ENCODE data around the gene FYB1.

Gene FYB1

DNA sequence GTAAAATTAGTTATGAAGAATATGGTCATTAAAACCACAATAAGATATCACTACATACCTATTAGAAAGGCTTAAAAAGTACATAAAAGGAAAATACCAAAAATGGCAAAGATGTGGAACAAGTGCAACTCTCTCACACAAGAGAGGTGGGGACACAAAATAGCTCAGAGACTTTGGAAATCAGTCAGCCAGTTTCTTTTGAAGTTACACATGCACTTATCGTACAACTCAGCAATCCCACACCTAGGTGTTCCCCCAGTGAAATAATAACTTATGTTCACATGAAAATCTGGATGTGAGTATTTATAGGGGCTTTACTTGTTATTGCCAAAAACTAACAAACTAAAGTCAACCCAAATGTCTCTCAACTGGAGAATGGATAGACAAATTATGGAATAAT, 135.4 kb downstream of the FYB1 start:
- Histone ChIP-seq H4K8ac (ENCODE audit: low read length) (no peak overlapping the region), H3K4ac (ENCODE audit: low read depth in 1 of 2, low read length in 2 of 2) (no peak overlapping the region), H3K27me3 (ENCODE audit: control insufficient read depth in 1 of 2, insufficient read depth in 1 of 2, low read length in 2 of 2) (no peaks in the 10 kb centered on the region), H2AK5ac (ENCODE audit: low read length, severe bottlenecking) (no peak overlapping the region), H3K79me1 (replicated peaks; ENCODE audit: low read length, poor library complexity, severe bottlenecking) (no peaks in the 10 kb centered on the region), H3K9ac (ENCODE audit: low read length) (no peak overlapping the region), H3K4me3 (ENCODE audit: insufficient read depth in 1 of 2, low read depth in 1 of 2, low read length in 2 of 2) (no peak overlapping the region), H3K9me3 (ENCODE audit: control insufficient read depth, low read length) (no peaks in the 10 kb centered on the region), H2BK120ac (ENCODE audit: low read depth, low read length) (no peak overlapping the region), H3K23ac (ENCODE audit: low read length in 2 of 2) (no peak overlapping the region), H3K4me2 (ENCODE audit: low read length, poor library complexity, severe bottlenecking) (no peak overlapping the region), H3K14ac (ENCODE audit: low read length in 2 of 2) (no peak overlapping the region), H4K91ac (ENCODE audit: low read length) (no peak overlapping the region), H3K18ac (ENCODE audit: low read depth in 1 of 2, low read length in 2 of 2) (no peak overlapping the region), H3K27ac (ENCODE audit: low read length, poor library complexity, severe bottlenecking) (no peak overlapping the region), H2BK5ac (ENCODE audit: low read depth, low read length, poor library complexity, severe bottlenecking) (no peak overlapping the region), H2AFZ (ENCODE audit: low read depth, low read length) (no peak overlapping the region), H3K4me1 (ENCODE audit: control insufficient read depth, insufficient read depth, low read depth, low read length) (peaks cover 2% of the 10 kb centered on the region), H2BK15ac (ENCODE audit: low read depth, poor library complexity, severe bottlenecking) (no peak overlapping the region), H3K36me3 (ENCODE audit: control insufficient read depth in 1 of 2, insufficient read depth in 2 of 2, low read depth in 1 of 2, low read length in 2 of 2) (no peaks in the 10 kb centered on the region), H2BK12ac (ENCODE audit: low read length in 2 of 2) (no peak overlapping the region)
- WGBS, result no CpG with 5 or more reads among the region's 1 CpG
- no peak for DNase-seq

DNA sequence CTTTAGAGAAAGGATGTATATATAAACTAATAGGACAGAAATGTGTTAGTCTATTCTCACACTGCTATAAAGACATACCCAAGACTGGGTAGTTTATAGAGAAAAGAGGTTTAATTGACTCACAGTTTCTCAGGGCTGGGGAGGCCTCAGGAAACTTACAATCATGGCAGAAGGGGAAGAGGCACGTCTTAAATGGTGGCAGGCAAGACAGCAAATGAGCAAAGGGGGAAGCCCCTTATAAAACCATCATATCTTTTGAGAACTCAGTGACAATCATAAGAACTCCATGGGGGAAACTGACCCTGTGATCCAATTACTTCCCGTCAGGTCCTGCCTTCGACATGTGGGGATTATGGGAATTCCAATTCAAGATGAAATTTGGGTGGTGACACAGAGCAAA, 136.4 kb downstream of the FYB1 start:
- Histone ChIP-seq H3K79me1 (replicated peaks; ENCODE audit: low read length, poor library complexity, severe bottlenecking) (no peaks in the 10 kb centered on the region), H3K4ac (ENCODE audit: low read depth in 1 of 2, low read length in 2 of 2) (no peak overlapping the region), H3K4me3 (ENCODE audit: insufficient read depth in 1 of 2, low read depth in 1 of 2, low read length in 2 of 2) (no peak overlapping the region), H3K36me3 (ENCODE audit: control insufficient read depth in 1 of 2, insufficient read depth in 2 of 2, low read depth in 1 of 2, low read length in 2 of 2) (no peaks in the 10 kb centered on the region), H3K4me2 (ENCODE audit: low read length, poor library complexity, severe bottlenecking) (no peak overlapping the region), H4K8ac (ENCODE audit: low read length) (no peak overlapping the region), H2BK15ac (ENCODE audit: low read depth, poor library complexity, severe bottlenecking) (no peak overlapping the region), H3K27ac (ENCODE audit: low read length, poor library complexity, severe bottlenecking) (no peak overlapping the region), H3K9ac (ENCODE audit: low read length) (no peak overlapping the region), H2AK5ac (ENCODE audit: low read length, severe bottlenecking) (no peak overlapping the region), H3K9me3 (ENCODE audit: control insufficient read depth, low read length) (no peaks in the 10 kb centered on the region), H3K14ac (ENCODE audit: low read length in 2 of 2) (no peak overlapping the region), H2BK12ac (ENCODE audit: low read length in 2 of 2) (no peak overlapping the region), H2BK120ac (ENCODE audit: low read depth, low read length) (no peak overlapping the region), H3K27me3 (ENCODE audit: control insufficient read depth in 1 of 2, insufficient read depth in 1 of 2, low read length in 2 of 2) (no peaks in the 10 kb centered on the region), H4K91ac (ENCODE audit: low read length) (no peak overlapping the region), H3K18ac (ENCODE audit: low read depth in 1 of 2, low read length in 2 of 2) (no peak overlapping the region), H3K4me1 (ENCODE audit: control insufficient read depth, insufficient read depth, low read depth, low read length) (peaks cover 2% of the 10 kb centered on the region), H3K23ac (ENCODE audit: low read length in 2 of 2) (no peak overlapping the region), H2BK5ac (ENCODE audit: low read depth, low read length, poor library complexity, severe bottlenecking) (no peak overlapping the region), H2AFZ (ENCODE audit: low read depth, low read length) (no peak overlapping the region)
- WGBS, result no CpG with 5 or more reads among the region's 3 CpGs
- DNase-seq, result no peak

DNA sequence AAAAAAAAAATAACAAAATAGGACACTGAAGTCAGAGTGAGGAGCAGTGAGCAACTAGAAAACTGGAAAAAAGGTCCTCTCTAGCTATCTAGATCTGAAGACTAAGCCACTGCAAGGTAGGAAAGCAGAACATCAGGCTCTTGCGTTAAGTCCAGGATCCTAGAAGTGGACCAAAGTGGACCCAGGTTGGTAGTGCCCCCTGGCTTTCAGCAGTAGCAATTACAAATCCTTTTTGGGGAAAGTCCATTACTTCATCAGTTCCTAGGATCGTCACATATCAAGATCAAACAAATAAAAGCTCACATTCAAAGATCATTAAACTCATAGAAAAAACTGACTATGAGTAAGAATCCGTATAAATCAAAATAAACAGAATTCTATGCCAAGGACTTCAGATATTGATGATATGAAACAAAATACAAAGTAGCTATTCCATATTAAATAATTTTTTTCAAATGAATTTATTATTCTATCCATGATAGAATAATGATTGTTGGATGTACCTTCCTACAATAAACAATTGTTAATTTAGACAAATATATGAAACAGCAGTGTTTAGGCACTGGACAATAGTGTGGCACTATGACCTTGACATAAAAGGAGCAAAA, 138.7 kb downstream of the FYB1 start:
- no peak overlapping the region for H2BK12ac ChIP-seq (ENCODE audit: low read length in 2 of 2)
- H3K36me3 ChIP-seq (ENCODE audit: control insufficient read depth in 1 of 2, insufficient read depth in 2 of 2, low read depth in 1 of 2, low read length in 2 of 2), result no peaks in the 10 kb centered on the region
- H3K9me3 ChIP-seq (ENCODE audit: control insufficient read depth, low read length), result no peaks in the 10 kb centered on the region
- peak overlapping the region; percentile 37 for H3K9ac ChIP-seq (ENCODE audit: low read length)
- no peak overlapping the region for H3K18ac ChIP-seq (ENCODE audit: low read depth in 1 of 2, low read length in 2 of 2)
- H2AFZ ChIP-seq (ENCODE audit: low read depth, low read length), result no peak overlapping the region
- H3K27me3 ChIP-seq (ENCODE audit: control insufficient read depth in 1 of 2, insufficient read depth in 1 of 2, low read length in 2 of 2), result no peaks in the 10 kb centered on the region
- no peak overlapping the region for H2BK5ac ChIP-seq (ENCODE audit: low read depth, low read length, poor library complexity, severe bottlenecking)
- H3K14ac ChIP-seq (ENCODE audit: low read length in 2 of 2), result no peak overlapping the region
- H4K8ac ChIP-seq (ENCODE audit: low read length), result no peak overlapping the region
- H3K4me2 ChIP-seq (ENCODE audit: low read length, poor library complexity, severe bottlenecking), result no peak overlapping the region
- WGBS, result 16% methylated on average over 1 of the region's 3 CpGs
- no peak overlapping the region for H3K4ac ChIP-seq (ENCODE audit: low read depth in 1 of 2, low read length in 2 of 2)
- H3K4me3 ChIP-seq (ENCODE audit: insufficient read depth in 1 of 2, low read depth in 1 of 2, low read length in 2 of 2), result no peak overlapping the region
- no peak overlapping the region for H4K91ac ChIP-seq (ENCODE audit: low read length)
- H2AK5ac ChIP-seq (ENCODE audit: low read length, severe bottlenecking), result no peak overlapping the region
- no peak overlapping the region for H3K23ac ChIP-seq (ENCODE audit: low read length in 2 of 2)
- H2BK120ac ChIP-seq (ENCODE audit: low read depth, low read length), result no peak overlapping the region
- no peaks in the 10 kb centered on the region for H3K4me1 ChIP-seq (ENCODE audit: control insufficient read depth, insufficient read depth, low read depth, low read length)
- no peak overlapping the region for H2BK15ac ChIP-seq (ENCODE audit: low read depth, poor library complexity, severe bottlenecking)
- no peak overlapping the region for H3K27ac ChIP-seq (ENCODE audit: low read length, poor library complexity, severe bottlenecking)
- no peaks in the 10 kb centered on the region for H3K79me1 ChIP-seq (replicated peaks; ENCODE audit: low read length, poor library complexity, severe bottlenecking)
- peak; percentile 74 for DNase-seq

DNA sequence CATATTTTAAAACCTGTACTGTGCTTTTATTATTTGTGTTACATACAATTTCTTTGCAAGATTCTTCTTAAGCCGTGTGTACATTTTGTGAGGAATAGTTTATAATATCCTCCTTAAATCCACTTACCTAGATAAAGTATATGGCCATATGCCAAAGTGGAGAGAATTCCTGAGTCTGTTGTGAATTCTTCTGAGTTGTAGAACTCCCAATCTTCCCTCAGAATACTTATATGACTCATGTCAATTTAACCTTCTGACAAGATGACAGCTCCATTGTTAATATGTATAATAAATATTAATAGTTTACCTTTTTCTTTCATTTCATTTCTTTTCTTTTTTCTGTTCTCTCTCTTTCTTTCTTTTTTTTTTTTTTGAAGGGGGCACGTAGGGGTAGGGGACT, 139.2 kb downstream of the FYB1 start:
- Histone ChIP-seq H4K91ac (ENCODE audit: low read length) (no peak overlapping the region), H2AK5ac (ENCODE audit: low read length, severe bottlenecking) (no peak overlapping the region), H3K9me3 (ENCODE audit: control insufficient read depth, low read length) (no peaks in the 10 kb centered on the region), H3K23ac (ENCODE audit: low read length in 2 of 2) (no peak overlapping the region), H2BK12ac (ENCODE audit: low read length in 2 of 2) (no peak overlapping the region), H3K27ac (ENCODE audit: low read length, poor library complexity, severe bottlenecking) (no peak overlapping the region), H3K79me1 (replicated peaks; ENCODE audit: low read length, poor library complexity, severe bottlenecking) (no peaks in the 10 kb centered on the region), H3K4me3 (ENCODE audit: insufficient read depth in 1 of 2, low read depth in 1 of 2, low read length in 2 of 2) (no peak overlapping the region), H3K4me2 (ENCODE audit: low read length, poor library complexity, severe bottlenecking) (no peak overlapping the region), H2BK15ac (ENCODE audit: low read depth, poor library complexity, severe bottlenecking) (no peak overlapping the region), H2BK120ac (ENCODE audit: low read depth, low read length) (no peak overlapping the region), H3K4ac (ENCODE audit: low read depth in 1 of 2, low read length in 2 of 2) (no peak overlapping the region), H2BK5ac (ENCODE audit: low read depth, low read length, poor library complexity, severe bottlenecking) (no peak overlapping the region), H3K36me3 (ENCODE audit: control insufficient read depth in 1 of 2, insufficient read depth in 2 of 2, low read depth in 1 of 2, low read length in 2 of 2) (no peaks in the 10 kb centered on the region), H3K9ac (ENCODE audit: low read length) (no peak overlapping the region), H3K18ac (ENCODE audit: low read depth in 1 of 2, low read length in 2 of 2) (no peak overlapping the region), H3K14ac (ENCODE audit: low read length in 2 of 2) (no peak overlapping the region), H3K27me3 (ENCODE audit: control insufficient read depth in 1 of 2, insufficient read depth in 1 of 2, low read length in 2 of 2) (no peaks in the 10 kb centered on the region), H2AFZ (ENCODE audit: low read depth, low read length) (no peak overlapping the region), H3K4me1 (ENCODE audit: control insufficient read depth, insufficient read depth, low read depth, low read length) (no peaks in the 10 kb centered on the region), H4K8ac (ENCODE audit: low read length) (no peak overlapping the region)
- DNase-seq, result no peak
- WGBS, result no CpG with 5 or more reads among the region's 2 CpGs
